NCI-H82 treated with DMSO at 0.1 percent for 48 hours (cell line): ENCODE results near the gene ABHD3.
"Not testable (repeated sequence)": the region's sequence is repeated elsewhere in the genome, so short reads cannot be mapped to it uniquely, and the experiment has no call there.

Experiments
- DNase-seq: peaks from one replicate; lab custom pipeline; 2025; ENCODE audit not compliant: unreplicated experiment; lab: John Stamatoyannopoulos, UW

Gene ABHD3

GRCh38 chr18:21653361-21653760 lies 51.2 kb downstream of the ABHD3 start:
- no peak for DNase-seq

DNA sequence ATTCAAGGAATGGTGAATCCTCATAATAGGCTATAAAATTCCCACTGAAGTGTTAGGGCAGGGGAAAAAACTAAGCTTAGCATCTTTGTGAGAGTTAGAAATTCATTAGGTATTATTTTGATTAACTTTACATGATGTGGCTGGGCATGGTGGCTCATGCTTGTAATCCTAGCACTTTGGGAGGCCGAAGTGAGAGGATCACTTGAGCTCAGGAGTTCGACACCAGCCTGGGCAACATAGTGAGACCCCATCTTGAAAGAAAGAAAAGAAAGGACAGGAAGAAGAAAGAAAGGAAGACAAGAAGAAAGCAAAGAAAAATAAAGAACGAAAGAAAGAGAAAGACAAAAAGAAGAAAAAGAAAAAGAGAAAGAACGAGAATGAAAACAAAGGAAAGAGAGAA lies 52.5 kb downstream of the ABHD3 start:
- no peak for DNase-seq

DNA sequence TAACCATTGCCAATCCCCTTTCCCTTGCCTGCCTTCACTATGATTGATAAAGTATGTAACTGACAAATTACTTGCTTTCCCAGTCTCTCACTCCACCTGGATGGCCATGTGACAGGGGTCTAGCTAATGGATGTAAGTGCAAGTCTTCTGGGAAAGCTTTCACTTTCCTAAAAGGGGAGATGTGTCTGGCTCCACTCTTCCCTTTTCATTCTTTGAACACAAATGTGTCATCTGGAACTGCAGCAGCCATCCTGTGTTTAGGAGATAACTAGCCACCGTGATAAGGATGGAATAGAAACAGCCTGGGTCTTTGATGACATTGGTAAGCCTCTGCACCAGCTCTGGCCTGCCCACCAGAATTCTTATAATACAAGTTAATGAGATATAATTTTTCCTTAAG lies 54.3 kb downstream of the ABHD3 start:
- DNase-seq = no peak

- not testable (repeated sequence) for DNase-seq
Observed at GRCh38 chr18:21640375-21640774, 64.2 kb downstream of the ABHD3 start.

DNA sequence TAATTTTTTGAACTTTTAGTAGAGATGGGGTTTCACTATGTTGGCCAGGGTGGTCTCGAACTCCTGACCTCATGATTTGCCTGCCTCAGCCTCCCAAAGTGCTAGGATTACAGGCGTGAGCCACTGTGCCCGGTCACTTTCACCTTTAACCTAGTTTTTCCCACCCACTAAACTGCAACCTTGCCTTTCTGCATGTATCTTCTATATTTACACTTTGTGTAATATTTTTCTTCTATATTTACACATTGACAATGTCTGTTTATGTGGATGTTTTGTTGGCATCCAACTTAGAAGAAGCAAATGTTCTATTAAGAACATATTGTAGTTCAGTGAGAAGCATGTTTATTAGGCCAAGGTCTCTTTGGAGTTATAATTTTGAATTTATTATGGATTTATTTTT lies 65.8 kb downstream of the ABHD3 start:
- no peak for DNase-seq

DNA sequence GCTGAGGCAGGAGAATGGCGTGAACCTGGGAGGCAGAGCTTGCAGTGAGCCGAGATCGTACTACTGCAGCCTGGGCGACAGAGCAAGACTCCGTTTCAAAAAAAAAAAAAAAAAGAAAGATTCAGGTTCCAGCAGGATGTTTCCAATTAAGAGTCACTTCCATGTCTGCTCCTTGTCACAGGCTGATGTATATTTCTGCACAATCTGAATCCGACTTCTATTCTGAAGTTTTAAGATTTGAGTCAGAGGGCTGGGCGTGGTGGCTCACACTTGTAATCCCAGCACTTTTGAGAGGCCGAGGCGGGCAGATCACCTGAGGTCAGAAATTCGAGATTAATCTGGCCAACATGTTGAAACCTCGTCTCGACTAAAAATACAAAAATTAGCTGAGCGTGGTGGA lies 67.8 kb downstream of the ABHD3 start:
- DNase-seq = no peak

DNA sequence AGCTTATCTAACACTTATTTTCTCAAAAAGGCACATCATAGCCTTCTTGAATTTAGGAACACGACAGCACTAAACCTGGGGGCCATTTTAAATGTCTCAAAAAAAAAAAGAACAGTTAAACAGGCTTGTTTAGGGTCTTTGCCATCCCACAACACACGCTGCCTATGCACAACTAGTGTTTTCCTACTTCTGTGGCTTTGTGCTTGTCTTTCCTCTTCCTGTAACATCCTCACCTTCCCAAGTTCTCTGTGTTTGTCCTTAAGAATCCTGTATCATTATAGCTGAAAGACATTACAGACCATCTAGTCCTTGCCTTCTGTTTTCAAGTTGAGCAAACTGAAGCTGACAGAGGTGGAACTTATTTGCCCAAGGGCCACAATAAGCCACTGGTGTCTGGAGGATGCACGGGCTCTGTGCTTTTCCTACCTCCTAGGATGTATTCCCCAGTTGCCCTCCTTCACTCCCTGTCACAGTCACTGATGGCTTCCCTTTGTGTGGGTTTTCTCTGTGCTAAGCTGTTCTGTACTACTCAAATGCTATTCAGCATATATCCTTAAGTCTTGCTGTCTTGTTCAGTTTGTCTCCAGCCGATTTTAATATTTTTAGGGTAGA lies 69.9 kb downstream of the ABHD3 start:
- no peak for DNase-seq

GRCh38 chr18:21632393-21632792 lies 72.2 kb downstream of the ABHD3 start:
- no peak for DNase-seq

- DNase-seq = no peak
Observed at GRCh38 chr18:21629089-21629832, 75.3 kb downstream of the ABHD3 start.

GRCh38 chr18:21621640-21622039 lies 82.9 kb downstream of the ABHD3 start:
- DNase-seq = not testable (repeated sequence)

DNA sequence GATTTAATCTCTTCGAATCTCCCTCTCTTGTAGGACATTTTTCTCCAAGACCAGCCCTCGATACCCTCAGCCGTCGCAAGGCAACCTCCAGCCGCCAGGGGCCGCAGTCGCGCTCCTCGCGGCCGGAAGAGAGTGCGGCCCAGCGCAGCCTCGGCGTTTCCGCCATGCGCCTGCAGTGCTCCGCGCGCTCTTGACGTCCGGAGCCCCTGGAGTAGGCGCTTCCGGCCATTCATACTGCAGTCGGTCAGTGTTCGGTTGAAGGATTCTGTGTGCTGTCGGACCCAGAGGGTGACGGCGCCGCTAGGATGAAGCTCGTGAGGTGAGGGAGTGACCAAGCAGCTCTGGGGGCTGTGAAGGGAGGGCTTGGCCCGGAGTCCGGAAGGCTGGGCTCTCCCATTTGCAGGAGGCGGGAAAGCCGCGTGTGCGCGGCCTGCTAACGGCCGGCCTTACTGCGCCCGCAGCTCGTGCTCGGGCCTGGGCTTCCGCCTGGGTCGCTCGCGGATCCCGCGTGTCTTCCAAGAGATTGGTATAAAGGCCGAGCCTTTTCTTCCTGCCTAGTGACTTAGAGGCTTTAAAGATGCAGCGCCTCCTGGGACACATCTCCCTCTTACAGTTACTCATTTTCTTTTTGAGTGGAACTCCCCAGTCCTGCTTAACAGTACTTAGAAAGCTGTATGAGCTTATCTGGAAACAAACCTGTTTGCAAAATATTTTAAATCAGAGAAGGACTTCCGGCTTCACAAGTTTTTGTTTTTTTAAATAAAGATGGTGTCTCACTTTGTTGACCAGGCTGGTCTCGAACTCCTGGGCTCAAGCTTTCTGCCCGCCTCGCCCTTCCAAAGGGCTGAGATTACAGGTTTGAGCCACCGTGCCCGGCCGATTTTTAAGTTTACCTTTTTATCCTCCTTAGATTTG lies 92.2 kb downstream of the ABHD3 start, which contains the start of gene SNRPD1:
Gene SNRPD1, plus strand, starts transcription at position 190 of the 915 bp plus-strand sequence. Its CDS starts 116 bp downstream, at position 306.
- DNase-seq = peak; percentile 68

DNA sequence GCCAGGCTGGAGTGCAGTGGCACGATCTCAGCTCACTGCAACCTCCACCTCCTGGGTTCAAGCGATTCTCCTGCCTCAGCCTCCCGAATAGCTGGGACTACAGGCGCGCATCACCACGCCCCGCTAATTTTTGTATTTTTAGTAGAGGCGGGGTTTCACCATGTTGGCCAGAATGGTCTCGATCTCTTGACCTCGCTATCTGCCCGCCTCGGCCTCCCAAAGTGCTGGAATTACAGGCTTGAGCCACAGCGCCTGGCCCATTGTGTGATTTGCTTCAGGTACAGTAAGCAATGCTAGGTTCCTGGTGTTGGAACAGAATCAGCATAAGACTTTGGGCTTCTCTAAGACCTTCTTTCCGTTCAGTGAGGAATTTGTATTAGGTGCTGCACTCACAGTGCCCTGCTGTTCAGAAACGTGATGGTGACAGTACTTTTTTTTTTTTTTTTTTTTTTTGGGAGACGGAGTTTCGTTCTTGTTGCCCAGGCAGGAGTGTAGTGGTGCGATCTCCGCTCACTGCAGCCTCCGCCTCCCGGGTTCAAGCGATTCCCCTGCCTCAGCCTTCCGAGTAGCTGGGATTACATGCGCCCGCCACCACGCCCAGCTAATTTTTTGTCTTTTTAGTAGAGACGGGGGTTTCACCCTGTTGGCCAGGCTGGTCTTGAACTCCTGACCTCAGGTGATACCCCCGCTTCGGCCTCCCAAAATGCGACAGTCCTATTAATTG lies 93.0 kb downstream of the ABHD3 start:
- DNase-seq = not testable (repeated sequence)

- DNase-seq = no peak
Observed at GRCh38 chr18:21605213-21605612, 99.4 kb downstream of the ABHD3 start.

GRCh38 chr18:21604671-21605070 lies 99.9 kb downstream of the ABHD3 start:
- DNase-seq = no peak

DNA sequence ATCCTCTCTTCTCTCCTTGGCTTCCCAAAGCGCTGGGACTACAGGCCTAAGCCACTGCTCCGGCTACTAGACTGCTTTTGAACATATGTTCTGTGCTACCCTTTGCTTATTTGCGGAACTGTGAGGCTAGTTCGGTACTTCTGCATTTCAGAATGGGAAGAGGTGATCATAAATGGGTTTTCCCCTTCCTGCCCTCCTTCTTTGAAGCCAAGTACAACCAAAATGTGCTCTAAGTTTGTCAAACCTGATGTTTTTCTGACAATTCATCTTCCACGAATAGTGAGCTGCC lies 102.3 kb downstream of the ABHD3 start:
- DNase-seq = no peak
